ENCODE data around the gene C2CD3. TPM values are rescaled to one million over a fixed set of nuclear protein-coding genes. Genes with fewer than 3 reads are reported as not detected.
A peak's percentile ranks its signal among the peaks of the same experiment; 100 is the strongest.

Gene C2CD3
- total and polyA plus RNA-seq, 3 experiments from 2014 or later, result 9.1 to 41.7 (median 35.6) TPM

GRCh38 chr11:74015919-74016684, 154.7 kb downstream of the C2CD3 start:
- no peaks in the 10 kb centered on the region for H3K27me3 ChIP-seq (ENCODE audit: insufficient read depth, low read length, poor library complexity, severe bottlenecking)
- no peak overlapping the region for H3K4me3 Mint-ChIP-seq
- H3K9me3 ChIP-seq (ENCODE audit: low read length), result no peaks in the 10 kb centered on the region
- CTCF ChIA-PET, result no interaction called here
- H3K4me1 ChIP-seq (ENCODE audit: insufficient read depth, low read length), result peaks cover 84% of the 10 kb centered on the region
- POLR2A ChIA-PET, result interaction anchor here (0.6 to 1.0 kb wide), 3 partner anchors 11 to 47 kb away, joined by 3 to 5 read pairs (median 3); no protein-coding TSS in a partner anchor
- no peak for DNase-seq
- no peaks in the 10 kb centered on the region for H3K36me3 ChIP-seq (ENCODE audit: insufficient read depth, low read length)
- no peaks in the 10 kb centered on the region for H3K9me3 Mint-ChIP-seq
- no peak overlapping the region for H3K4me3 ChIP-seq (ENCODE audit: low read length)
- peaks cover 44 to 70% (median 59%) of the 10 kb centered on the region in 3 donors for H3K4me1 Mint-ChIP-seq
- peaks cover 8 to 30% (median 12%) of the 10 kb centered on the region in 3 donors for H3K36me3 Mint-ChIP-seq
- H3K27ac Mint-ChIP-seq, result peak overlapping the region in 6 of 8 donors; percentile 18 to 87 (median 54)
- H3K27me3 Mint-ChIP-seq, result no peaks in the 10 kb centered on the region
- no peak overlapping the region for H3K27ac ChIP-seq (ENCODE audit: low read depth, low read length)

GRCh38 chr11:74014880-74015279, 155.9 kb downstream of the C2CD3 start:
- Histone ChIP-seq H3K27ac (ENCODE audit: low read depth, low read length) (no peak overlapping the region), H3K4me3 (ENCODE audit: low read length) (no peak overlapping the region), H3K36me3 (ENCODE audit: insufficient read depth, low read length) (no peaks in the 10 kb centered on the region), H3K9me3 (ENCODE audit: low read length) (no peaks in the 10 kb centered on the region), H3K4me1 (ENCODE audit: insufficient read depth, low read length) (peaks cover 84% of the 10 kb centered on the region), H3K27me3 (ENCODE audit: insufficient read depth, low read length, poor library complexity, severe bottlenecking) (no peaks in the 10 kb centered on the region)
- POLR2A ChIA-PET, result interaction anchor here (0.8 to 1.0 kb wide), 3 partner anchors 10 to 46 kb away, joined by 3 to 4 read pairs (median 3); no protein-coding TSS in a partner anchor
- DNase-seq, result no peak
- Mint-ChIP-seq H3K27ac (peak overlapping the region in 6 of 8 donors; percentile 12 to 85 (median 63)), H3K4me1 (peaks cover 57 to 82% (median 71%) of the 10 kb centered on the region in 3 donors), H3K9me3 (no peaks in the 10 kb centered on the region), H3K36me3 (peaks cover 8 to 30% (median 12%) of the 10 kb centered on the region in 3 donors), H3K4me3 (no peak overlapping the region), H3K27me3 (peaks cover 0 to 2% of the 10 kb centered on the region in 2 donors)
- CTCF ChIA-PET, result interaction anchor here (1.3 kb wide), 1 partner anchor 10 kb away, joined by 4 read pairs; no protein-coding TSS in a partner anchor

- ChIA-PET CTCF (interaction anchor here (0.9 to 1.2 kb wide), 2 partner anchors 16 to 17 kb away, joined by 3 to 4 read pairs; no protein-coding TSS in a partner anchor), POLR2A (no interaction called here)
- Histone ChIP-seq H3K27me3 (ENCODE audit: insufficient read depth, low read length, poor library complexity, severe bottlenecking) (no peaks in the 10 kb centered on the region), H3K27ac (ENCODE audit: low read depth, low read length) (no peak overlapping the region), H3K4me3 (ENCODE audit: low read length) (no peak overlapping the region), H3K9me3 (ENCODE audit: low read length) (no peaks in the 10 kb centered on the region), H3K4me1 (ENCODE audit: insufficient read depth, low read length) (peaks cover 82% of the 10 kb centered on the region), H3K36me3 (ENCODE audit: insufficient read depth, low read length) (no peaks in the 10 kb centered on the region)
- H3K27me3 Mint-ChIP-seq, result peaks cover 0 to 2% of the 10 kb centered on the region in 2 donors
- DNase-seq, result no peak
- peaks cover 67 to 89% (median 87%) of the 10 kb centered on the region in 3 donors for H3K4me1 Mint-ChIP-seq
- no peaks in the 10 kb centered on the region for H3K9me3 Mint-ChIP-seq
- peaks cover 8 to 28% (median 14%) of the 10 kb centered on the region in 3 donors for H3K36me3 Mint-ChIP-seq
- peak overlapping the region in 4 of 8 donors; percentile 42 to 96 (median 78) for H3K27ac Mint-ChIP-seq
- H3K4me3 Mint-ChIP-seq, result no peak overlapping the region
These were observed 157.7 kb downstream of the C2CD3 start for GRCh38 chr11:74013141-74013540.

GRCh38 chr11:74012074-74012809, 158.6 kb downstream of the C2CD3 start:
- peaks cover 75 to 96% (median 92%) of the 10 kb centered on the region in 3 donors for H3K4me1 Mint-ChIP-seq
- H3K4me3 Mint-ChIP-seq, result peak overlapping the region in 6 of 7 donors; percentile 38 to 84 (median 60)
- H3K27me3 Mint-ChIP-seq, result peaks cover 0 to 2% of the 10 kb centered on the region in 2 donors
- H3K9me3 ChIP-seq (ENCODE audit: low read length), result no peaks in the 10 kb centered on the region
- H3K27ac Mint-ChIP-seq, result peak overlapping the region; percentile 85 to 98 (median 91)
- peak overlapping the region; percentile 54 for H3K27ac ChIP-seq (ENCODE audit: low read depth, low read length)
- peaks cover 8 to 24% (median 13%) of the 10 kb centered on the region in 3 donors for H3K36me3 Mint-ChIP-seq
- CTCF ChIA-PET, result interaction anchor here (0.7 to 1.5 kb wide), 4 partner anchors 9 to 414 kb away, joined by 3 to 4 read pairs (median 3); no protein-coding TSS in a partner anchor
- H3K4me1 ChIP-seq (ENCODE audit: insufficient read depth, low read length), result peaks cover 90% of the 10 kb centered on the region
- POLR2A ChIA-PET, result interaction anchor here (0.6 to 2.0 kb wide), 5 partner anchors 15 to 39 kb away, joined by 4 to 9 read pairs (median 6); no protein-coding TSS in a partner anchor
- H3K36me3 ChIP-seq (ENCODE audit: insufficient read depth, low read length), result no peaks in the 10 kb centered on the region
- H3K4me3 ChIP-seq (ENCODE audit: low read length), result peak overlapping the region; percentile 38
- no peaks in the 10 kb centered on the region for H3K27me3 ChIP-seq (ENCODE audit: insufficient read depth, low read length, poor library complexity, severe bottlenecking)
- no peaks in the 10 kb centered on the region for H3K9me3 Mint-ChIP-seq
- no peak for DNase-seq

- Mint-ChIP-seq H3K4me1 (peaks cover 76 to 95% (median 90%) of the 10 kb centered on the region in 3 donors), H3K27me3 (peaks cover 0 to 2% of the 10 kb centered on the region in 2 donors), H3K36me3 (peaks cover 5 to 16% (median 6%) of the 10 kb centered on the region in 3 donors), H3K27ac (peak overlapping the region; percentile 84 to 98 (median 91)), H3K4me3 (peak overlapping the region; percentile 7 to 84 (median 57)), H3K9me3 (no peaks in the 10 kb centered on the region)
- CTCF ChIA-PET, result interaction anchor here (1.0 to 1.5 kb wide), 3 partner anchors 9 to 48 kb away, joined by 3 to 4 read pairs (median 3); no protein-coding TSS in a partner anchor
- H3K27ac ChIP-seq (ENCODE audit: low read depth, low read length), result peak overlapping the region; percentile 54
- peaks cover 97% of the 10 kb centered on the region for H3K4me1 ChIP-seq (ENCODE audit: insufficient read depth, low read length)
- no peaks in the 10 kb centered on the region for H3K9me3 ChIP-seq (ENCODE audit: low read length)
- peak in 2 of 5 donors; percentile 20 to 59 for DNase-seq
- no peaks in the 10 kb centered on the region for H3K27me3 ChIP-seq (ENCODE audit: insufficient read depth, low read length, poor library complexity, severe bottlenecking)
- H3K4me3 ChIP-seq (ENCODE audit: low read length), result peak overlapping the region; percentile 38
- POLR2A ChIA-PET, result interaction anchor here (0.6 to 2.0 kb wide), 5 partner anchors 16 to 39 kb away, joined by 4 to 9 read pairs (median 6); no protein-coding TSS in a partner anchor
- no peaks in the 10 kb centered on the region for H3K36me3 ChIP-seq (ENCODE audit: insufficient read depth, low read length)
These were observed 159.3 kb downstream of the C2CD3 start for GRCh38 chr11:74011360-74012073.

GRCh38 chr11:74010306-74011300, 160.2 kb downstream of the C2CD3 start:
- POLR2A ChIA-PET, result interaction anchor here (0.8 to 2.0 kb wide), 4 partner anchors 16 to 35 kb away, joined by 3 to 9 read pairs (median 5); no protein-coding TSS in a partner anchor
- H3K27me3 Mint-ChIP-seq, result peaks cover 0 to 2% of the 10 kb centered on the region in 2 donors
- no peak for DNase-seq
- H3K36me3 Mint-ChIP-seq, result peaks cover 0 to 9% (median 2%) of the 10 kb centered on the region in 3 donors
- CTCF ChIA-PET, result interaction anchor here (1.0 to 1.3 kb wide), 2 partner anchors 31 to 44 kb away, joined by 3 to 4 read pairs; no protein-coding TSS in a partner anchor
- Histone ChIP-seq H3K9me3 (ENCODE audit: low read length) (no peaks in the 10 kb centered on the region), H3K4me1 (ENCODE audit: insufficient read depth, low read length) (peaks cover 97% of the 10 kb centered on the region), H3K27me3 (ENCODE audit: insufficient read depth, low read length, poor library complexity, severe bottlenecking) (no peaks in the 10 kb centered on the region), H3K4me3 (ENCODE audit: low read length) (peak overlapping the region; percentile 9), H3K36me3 (ENCODE audit: insufficient read depth, low read length) (no peaks in the 10 kb centered on the region), H3K27ac (ENCODE audit: low read depth, low read length) (peak overlapping the region; percentile 54)
- peaks cover 80 to 95% (median 90%) of the 10 kb centered on the region in 3 donors for H3K4me1 Mint-ChIP-seq
- H3K4me3 Mint-ChIP-seq, result peak overlapping the region in 6 of 7 donors; percentile 33 to 84 (median 60)
- H3K27ac Mint-ChIP-seq, result peak overlapping the region; percentile 84 to 98 (median 91)
- no peaks in the 10 kb centered on the region for H3K9me3 Mint-ChIP-seq
